ENCODE data around the gene CRY1.

- TF ChIP-seq, protein P1, sequence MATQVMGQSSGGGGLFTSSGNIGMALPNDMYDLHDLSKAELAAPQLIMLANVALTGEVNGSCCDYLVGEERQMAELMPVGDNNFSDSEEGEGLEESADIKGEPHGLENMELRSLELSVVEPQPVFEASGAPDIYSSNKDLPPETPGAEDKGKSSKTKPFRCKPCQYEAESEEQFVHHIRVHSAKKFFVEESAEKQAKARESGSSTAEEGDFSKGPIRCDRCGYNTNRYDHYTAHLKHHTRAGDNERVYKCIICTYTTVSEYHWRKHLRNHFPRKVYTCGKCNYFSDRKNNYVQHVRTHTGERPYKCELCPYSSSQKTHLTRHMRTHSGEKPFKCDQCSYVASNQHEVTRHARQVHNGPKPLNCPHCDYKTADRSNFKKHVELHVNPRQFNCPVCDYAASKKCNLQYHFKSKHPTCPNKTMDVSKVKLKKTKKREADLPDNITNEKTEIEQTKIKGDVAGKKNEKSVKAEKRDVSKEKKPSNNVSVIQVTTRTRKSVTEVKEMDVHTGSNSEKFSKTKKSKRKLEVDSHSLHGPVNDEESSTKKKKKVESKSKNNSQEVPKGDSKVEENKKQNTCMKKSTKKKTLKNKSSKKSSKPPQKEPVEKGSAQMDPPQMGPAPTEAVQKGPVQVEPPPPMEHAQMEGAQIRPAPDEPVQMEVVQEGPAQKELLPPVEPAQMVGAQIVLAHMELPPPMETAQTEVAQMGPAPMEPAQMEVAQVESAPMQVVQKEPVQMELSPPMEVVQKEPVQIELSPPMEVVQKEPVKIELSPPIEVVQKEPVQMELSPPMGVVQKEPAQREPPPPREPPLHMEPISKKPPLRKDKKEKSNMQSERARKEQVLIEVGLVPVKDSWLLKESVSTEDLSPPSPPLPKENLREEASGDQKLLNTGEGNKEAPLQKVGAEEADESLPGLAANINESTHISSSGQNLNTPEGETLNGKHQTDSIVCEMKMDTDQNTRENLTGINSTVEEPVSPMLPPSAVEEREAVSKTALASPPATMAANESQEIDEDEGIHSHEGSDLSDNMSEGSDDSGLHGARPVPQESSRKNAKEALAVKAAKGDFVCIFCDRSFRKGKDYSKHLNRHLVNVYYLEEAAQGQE (IDR thresholded peaks at IDR 0.05; ENCODE audit: insufficient read depth in 1 of 2, low read depth in 2 of 2, low read length in 2 of 2), result no peak
- TF ChIP-seq TAF1 (IDR thresholded peaks at IDR 0.05; ENCODE audit: borderline replicate concordance, insufficient read depth, low read length) (no peak), POLR2AphosphoS5 (IDR thresholded peaks at IDR 0.05; ENCODE audit: low read depth, low read length) (no peak)
Observed at GRCh38 chr12:107138990-107139389, 45.6 kb upstream of the CRY1 start.

All from PFSK-1 (cell line).